H1 (cell line): ENCODE measurements around the gene LIN28A. TPM values are rescaled to one million over a fixed set of nuclear protein-coding genes. Genes with fewer than 3 reads are reported as not detected.

ENCODE experiments used
- CTCF ChIA-PET: fragments of 300-600 bp; sonication (Branson Sonifier 250); formaldehyde crosslinking; loops from one replicate; lab custom pipeline; 2021; ENCODE audit not compliant: partially characterized antibody; lab: Charles Lee
- POLR2A ChIA-PET: fragments of 300-600 bp; sonication (Branson Sonifier 250); formaldehyde crosslinking; loops from one replicate; lab custom pipeline; 2021; ENCODE audit warnings: inconsistent platforms; ENCODE audit not compliant: partially characterized antibody; lab: Charles Lee
- DNase-seq, 2 experiments: peaks; one replicate each; pipeline versions ENCODE4 v3.0.0 to v3.0.0-alpha.2; 2010 to 2022; ENCODE audit warnings: low spot score in 2 of 2, low read depth in 1 of 2, mixed read lengths in 1 of 2
- FAIRE-seq: peaks from 2 replicates; lab custom pipeline; 2011; peaks lifted over from hg19 to GRCh38; lab: Jason Lieb, UNC
- H2AFZ ChIP-seq: 2 replicates; pipeline ENCODE4 v1.8.1; 2012; ENCODE audit warnings: low read length, inconsistent platforms
- H2AK5ac ChIP-seq: 2 replicates; pipeline ENCODE4 v1.6.1; 2013; ENCODE audit warnings: low read depth, low read length
- H2BK120ac ChIP-seq: replicated peaks from 2 replicates; pipeline ENCODE3; 2013; ENCODE audit warnings: low read depth, low read length, inconsistent platforms
- H2BK12ac ChIP-seq: 2 replicates; pipeline ENCODE4 v1.6.1; 2013; ENCODE audit warnings: low read depth, low read length
- H2BK15ac ChIP-seq: 2 replicates; pipeline ENCODE4 v1.6.1; 2013; ENCODE audit warnings: low read length
- H2BK20ac ChIP-seq: 2 replicates; pipeline ENCODE4 v1.6.1; 2013; ENCODE audit warnings: low read length
- H2BK5ac ChIP-seq: 2 replicates; pipeline ENCODE4 v1.6.1; 2013; ENCODE audit warnings: low read depth, low read length
- H3K14ac ChIP-seq: 2 replicates; pipeline ENCODE4 v1.6.1; 2013; ENCODE audit warnings: inconsistent platforms; ENCODE audit not compliant: insufficient read length
- H3K18ac ChIP-seq: 2 replicates; pipeline ENCODE4 v1.6.1; 2013; ENCODE audit warnings: low read length; ENCODE audit errors: extremely low read depth
- H3K23ac ChIP-seq: 2 replicates; pipeline ENCODE4 v1.6.1; 2013; ENCODE audit warnings: inconsistent platforms; ENCODE audit not compliant: insufficient read length
- H3K23me2 ChIP-seq: 2 replicates; pipeline ENCODE4 v1.6.1; 2013; ENCODE audit warnings: low read depth, low read length
- H3K27ac ChIP-seq: 2 replicates; pipeline ENCODE4 v1.6.1; 2011; ENCODE audit warnings: low read depth, low read length, inconsistent platforms
- H3K27me3 ChIP-seq, 4 experiments: replicated peaks in 1 of 4; 1 replicate in 1 of 4; 2 replicates in 3 of 4; pipeline versions ENCODE4 v1.6.1 to v1.8.1; 2011 to 2013; ENCODE audit warnings: low read length in 3 of 4, mild to moderate bottlenecking in 3 of 4, inconsistent platforms in 2 of 4, mixed read lengths in 2 of 4, moderate library complexity in 1 of 4; ENCODE audit not compliant: control insufficient read depth in 3 of 4, insufficient read depth in 3 of 4; ENCODE audit errors: extremely low read depth in 1 of 4
- H3K36me3 ChIP-seq, 4 experiments: 2 replicates each; pipeline versions ENCODE4 v1.6.1 to v1.8.1; 2011 to 2013; ENCODE audit warnings: mild to moderate bottlenecking in 4 of 4, low read length in 3 of 4, moderate library complexity in 2 of 4, control low read depth in 1 of 4, inconsistent platforms in 1 of 4; ENCODE audit not compliant: insufficient read depth in 4 of 4, control insufficient read depth in 2 of 4
- H3K4ac ChIP-seq: replicated peaks from 2 replicates; pipeline ENCODE3; 2013; ENCODE audit warnings: low read length, low read depth, mixed read lengths, inconsistent platforms; ENCODE audit not compliant: insufficient read length
- H3K4me1 ChIP-seq, 4 experiments: replicated peaks in 1 of 4; 1 replicate in 1 of 4; 2 replicates in 3 of 4; pipeline versions ENCODE4 v1.6.1 to v1.8.1; 2011 to 2013; ENCODE audit warnings: low read length in 3 of 4, inconsistent platforms in 2 of 4, mixed read lengths in 1 of 4; ENCODE audit not compliant: insufficient read depth in 4 of 4, control insufficient read depth in 3 of 4
- H3K4me2 ChIP-seq, 2 experiments: 2 replicates each; pipeline versions ENCODE4 v1.6.1 to v1.8.1; 2011 to 2013; ENCODE audit warnings: low read depth in 2 of 2, low read length in 2 of 2, control low read depth in 1 of 2, inconsistent platforms in 1 of 2, mild to moderate bottlenecking in 1 of 2; ENCODE audit not compliant: insufficient read depth in 1 of 2
- H3K4me3 ChIP-seq, 4 experiments: fragments of 200-600, 300-600 bp in 1 of 4; sonication (generic), shearing (Covaris generic), sonication (Bioruptor Twin) in 1 of 4; 2 replicates each; pipeline versions ENCODE4 v1.5.1 to v1.8.1; 2011 to 2016; ENCODE audit warnings: low read length in 4 of 4, low read depth in 3 of 4, control low read depth in 2 of 4, inconsistent platforms in 2 of 4, mild to moderate bottlenecking in 2 of 4, mixed read lengths in 1 of 4, moderate library complexity in 1 of 4; ENCODE audit not compliant: insufficient read depth in 2 of 4; ENCODE audit errors: extremely low read depth in 1 of 4
- H3K56ac ChIP-seq: replicated peaks from 2 replicates; pipeline ENCODE3; 2013; ENCODE audit warnings: low read depth, mild to moderate bottlenecking, mixed read lengths, low read length, inconsistent platforms; ENCODE audit not compliant: insufficient read length
- H3K79me1 ChIP-seq: 2 replicates; pipeline ENCODE4 v1.6.1; 2013; ENCODE audit warnings: low read depth, low read length, control low read depth
- H3K79me2 ChIP-seq, 2 experiments: 2 replicates each; pipeline versions ENCODE4 v1.6.1 to v1.8.1; 2012 to 2013; ENCODE audit warnings: low read length in 2 of 2, mild to moderate bottlenecking in 2 of 2, inconsistent platforms in 1 of 2; ENCODE audit not compliant: insufficient read depth in 2 of 2, control insufficient read depth in 1 of 2
- H3K9ac ChIP-seq, 4 experiments: replicated peaks in 1 of 4; 1 replicate in 1 of 4; 2 replicates in 3 of 4; pipeline versions ENCODE4 v1.6.1 to v1.8.1; 2011 to 2013; ENCODE audit warnings: low read depth in 3 of 4, low read length in 3 of 4, control low read depth in 2 of 4, mild to moderate bottlenecking in 2 of 4, moderate library complexity in 2 of 4, inconsistent platforms in 1 of 4; ENCODE audit errors: extremely low read depth in 1 of 4
- H3K9me3 ChIP-seq, 2 experiments: 2 replicates each; pipeline versions ENCODE4 v1.6.1 to v1.8.1; 2012 to 2013; ENCODE audit warnings: mild to moderate bottlenecking in 2 of 2, moderate library complexity in 2 of 2, control low read depth in 1 of 2, inconsistent platforms in 1 of 2, low read depth in 1 of 2, low read length in 1 of 2, mixed read lengths in 1 of 2; ENCODE audit not compliant: insufficient read depth in 2 of 2
- H4K20me1 ChIP-seq, 2 experiments: replicated peaks in 1 of 2; 2 replicates each; pipeline versions ENCODE3 to v1.8.1; 2011 to 2013; ENCODE audit warnings: inconsistent platforms in 2 of 2, low read length in 2 of 2, mild to moderate bottlenecking in 1 of 2; ENCODE audit not compliant: insufficient read depth in 2 of 2, control insufficient read depth in 1 of 2
- H4K5ac ChIP-seq: 2 replicates; pipeline ENCODE4 v1.6.1; 2013; ENCODE audit warnings: low read length, low read depth, mixed read lengths, inconsistent platforms; ENCODE audit not compliant: insufficient read length
- H4K8ac ChIP-seq: 2 replicates; pipeline ENCODE4 v1.8.0; 2013; ENCODE audit warnings: mild to moderate bottlenecking, moderate library complexity, low read length, inconsistent platforms; ENCODE audit not compliant: insufficient read depth; ENCODE audit errors: extremely low read depth
- H4K91ac ChIP-seq: replicated peaks from 2 replicates; pipeline ENCODE3; 2013; ENCODE audit warnings: low read length, mixed read lengths, inconsistent platforms; ENCODE audit not compliant: insufficient read length
- TAF1 ChIP-seq: IDR thresholded peaks from 2 replicates; pipeline ENCODE4 v1.6.1; 2011; ENCODE audit warnings: mild to moderate bottlenecking, low read depth, low read length
- ZNF274 ChIP-seq: IDR thresholded peaks from 2 replicates; pipeline ENCODE4 v1.7.0; 2012; ENCODE audit warnings: low read length, borderline replicate concordance; ENCODE audit errors: extremely low read depth
- WGBS, 2 experiments: shearing (Covaris generic) in 1 of 2; methylation state at CpG; one replicate each; pipeline versions ENCODE4 v1.1.6 to v1.1.7; 2013 to 2015; ENCODE audit warnings: low lambda C conversion rate in 2 of 2, mixed read lengths in 2 of 2, inconsistent platforms in 1 of 2, low coverage in 1 of 2, missing lambda C conversion rate in 1 of 2; ENCODE audit not compliant: insufficient replicate concordance in 2 of 2, insufficient coverage in 1 of 2, insufficient read length in 1 of 2; ENCODE audit errors: extremely low coverage in 1 of 2, missing lambda C conversion rate in 1 of 2; 5-methylcytosine and 5-hydroxymethylcytosine counted together
- polyA plus RNA-seq, 7 experiments: library from polyadenylated mRNA; depleted of rRNA in 3 of 7; stranded (reverse) in 5 of 7; unstranded in 2 of 7; fragments of >200 nt in 5 of 7; fragments of 200-250 nt in 2 of 7; gene quantifications; 1 replicate in 5 of 7; 2 replicates in 1 of 7; 4 replicates in 1 of 7; pipeline versions ENCODE4 v1.2.1 to v1.2.3, GENCODE V29; 2011 to 2013; ENCODE audit warnings: missing spikeins in 2 of 7, mixed read lengths in 2 of 7
- total RNA-seq: library from RNA; stranded (reverse); fragmentation: NEBNext Ultra II Directional; extraction: Animal tissue kit (Norgen Biotek cat#: 25700); gene quantifications from 2 replicates; pipeline ENCODE4 v1.2.1, GENCODE V29; 2021
- TF ChIP-seq, protein P1 (sequence below), 3 experiments: IDR thresholded peaks; 1 replicate in 2 of 3; 2 replicates in 1 of 3; pipeline versions ENCODE4 v1.5.1 to v1.6.1; 2011; ENCODE audit warnings: low read length in 3 of 3, mild to moderate bottlenecking in 3 of 3, inconsistent platforms in 2 of 3, low read depth in 1 of 3, moderate library complexity in 1 of 3; ENCODE audit not compliant: insufficient read depth in 1 of 3; ENCODE audit errors: control extremely low read depth in 1 of 3

Gene LIN28A
- total and polyA plus RNA-seq, 2 of the 8 experiments (the other 6 are each of a cell fraction or from before 2014, with no cell fraction given): 403 to 1,486 TPM

DNA sequence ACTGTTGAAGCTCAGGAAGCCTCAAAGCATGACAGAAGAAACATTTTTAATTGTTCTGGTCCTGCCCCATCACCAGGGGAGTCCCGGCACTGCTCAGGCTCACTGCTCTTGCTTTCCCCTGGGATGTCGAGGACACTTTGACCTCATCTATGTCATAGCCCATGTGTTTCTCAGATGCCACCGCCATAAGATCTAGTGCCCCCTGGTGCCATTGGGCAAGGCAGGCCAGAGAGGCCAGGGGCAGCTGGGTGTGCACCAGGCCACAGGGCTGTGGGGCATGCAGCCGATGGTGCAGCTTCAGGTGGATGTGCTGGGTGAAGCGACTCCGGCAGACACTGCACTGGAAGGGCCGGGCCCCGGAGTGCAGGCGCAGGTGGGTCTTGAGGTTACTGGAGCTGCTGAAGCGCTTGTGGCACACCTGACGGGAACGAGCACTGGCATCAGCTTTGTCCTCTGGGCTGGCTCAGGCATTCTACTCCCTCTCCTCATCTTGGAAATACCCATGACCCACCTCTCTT lies 49.0 kb upstream of the LIN28A start:
- FAIRE-seq (no peak), DNase-seq (no peak)
- Histone ChIP-seq H3K9ac (no peak overlapping the region), H3K4me1 (peaks cover 6 to 21% (median 16%) of the 10 kb centered on the region in 4 experiments), H4K8ac (peak overlapping the region; percentile 7; the same call in 1 of the 2 replicates), H4K20me1 (no peaks in the 10 kb centered on the region), H3K9me3 (no peaks in the 10 kb centered on the region), H3K27me3 (peaks cover 0 to 17% (median 11%) of the 10 kb centered on the region in 4 experiments; a peak in 4 of 7 replicates), H2BK20ac (0 out of 2 replicates have a peak overlapping the region, but pooled peaks have one; percentile 11), H2BK120ac (no peak overlapping the region), H2AK5ac (no peak overlapping the region), H3K4me3 (no peak overlapping the region), H3K27ac (no peak overlapping the region), H3K79me1 (no peaks in the 10 kb centered on the region), H3K79me2 (no peaks in the 10 kb centered on the region), H2BK12ac (0 out of 2 replicates have a peak overlapping the region, but pooled peaks have one; percentile 65), H3K36me3 (no peaks in the 10 kb centered on the region), H4K91ac (peak overlapping the region; percentile 12), H3K18ac (no peak overlapping the region), H3K56ac (no peak overlapping the region), H3K14ac (no peak overlapping the region), H2BK15ac (no peak overlapping the region), H4K5ac (no peak overlapping the region), H3K4ac (no peak overlapping the region), H3K23ac (no peak overlapping the region), H3K4me2 (peak overlapping the region in 1 of 2 experiments; percentile 76; a peak in 1 of 4 replicates), H2AFZ (no peak overlapping the region), H3K23me2 (peaks cover 8% of the 10 kb centered on the region; the same call in 1 of the 2 replicates), H2BK5ac (no peak overlapping the region)
- 88% methylated on average over 12 of the region's 12 CpGs; no CpG with 5 or more reads in 1 of the 2 experiments for WGBS, 2 experiments
- CTCF ChIA-PET: interaction anchor here (0.6 to 14.1 kb wide), 14 partner anchors 8 to 1100 kb away, joined by 3 to 297 read pairs (median 26); partner anchors contain the start of genes CRYBG2, SH3BGRL3 and ZNF683
- POLR2A ChIA-PET: interaction anchor here (0.9 to 4.4 kb wide), 8 partner anchors 8 to 68 kb away, joined by 3 to 36 read pairs (median 4); partner anchors contain the start of genes CD52 and LIN28A
- TF ChIP-seq, protein P1, sequence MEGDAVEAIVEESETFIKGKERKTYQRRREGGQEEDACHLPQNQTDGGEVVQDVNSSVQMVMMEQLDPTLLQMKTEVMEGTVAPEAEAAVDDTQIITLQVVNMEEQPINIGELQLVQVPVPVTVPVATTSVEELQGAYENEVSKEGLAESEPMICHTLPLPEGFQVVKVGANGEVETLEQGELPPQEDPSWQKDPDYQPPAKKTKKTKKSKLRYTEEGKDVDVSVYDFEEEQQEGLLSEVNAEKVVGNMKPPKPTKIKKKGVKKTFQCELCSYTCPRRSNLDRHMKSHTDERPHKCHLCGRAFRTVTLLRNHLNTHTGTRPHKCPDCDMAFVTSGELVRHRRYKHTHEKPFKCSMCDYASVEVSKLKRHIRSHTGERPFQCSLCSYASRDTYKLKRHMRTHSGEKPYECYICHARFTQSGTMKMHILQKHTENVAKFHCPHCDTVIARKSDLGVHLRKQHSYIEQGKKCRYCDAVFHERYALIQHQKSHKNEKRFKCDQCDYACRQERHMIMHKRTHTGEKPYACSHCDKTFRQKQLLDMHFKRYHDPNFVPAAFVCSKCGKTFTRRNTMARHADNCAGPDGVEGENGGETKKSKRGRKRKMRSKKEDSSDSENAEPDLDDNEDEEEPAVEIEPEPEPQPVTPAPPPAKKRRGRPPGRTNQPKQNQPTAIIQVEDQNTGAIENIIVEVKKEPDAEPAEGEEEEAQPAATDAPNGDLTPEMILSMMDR (IDR thresholded peaks at IDR 0.05; ENCODE audit: control extremely low read depth in 1 of 3, insufficient read depth in 1 of 3, low read depth in 1 of 3, low read length in 3 of 3): peak in 1 of 3 experiments; percentile 13; a peak in 1 of 4 replicates
- no peak for TF ChIP-seq TAF1
- no peak for TF ChIP-seq ZNF274
